ENCODE measurements around the gene ZNF527. TPM values are rescaled to one million over a fixed set of nuclear protein-coding genes. Genes with fewer than 3 reads are reported as not detected.

ZNF527 gene
- total RNA-seq, 1 donor from 2014 or later: 1.4 TPM

Other genes starting within 250 kb of the ZNF527 start
- gene ZNF585A, start 198.4 kb upstream of the ZNF527 start, total RNA-seq: 5.4 TPM
- 5.3 TPM for gene ZNF585B, start 160.6 kb upstream of the ZNF527 start, total RNA-seq
- gene ZNF383, start 152.9 kb upstream of the ZNF527 start, total RNA-seq: 4.5 TPM
- 1.9 TPM for gene ZNF569, start 96.3 kb downstream of the ZNF527 start, total RNA-seq
- 1.4 TPM for gene ZNF570, start 98.3 kb downstream of the ZNF527 start, total RNA-seq
- gene ZNF793, start 135.8 kb downstream of the ZNF527 start, total RNA-seq: 4.4 TPM
- gene ZNF571, start 223.7 kb downstream of the ZNF527 start, total RNA-seq: 2.2 TPM
- gene ZNF540, start 223.8 kb downstream of the ZNF527 start, total RNA-seq: 0.68 TPM

Measured in esophagus mucosa (tissue), 1 donor.